ENCODE measurements around the gene GAGE12J. TPM values are rescaled to one million over a fixed set of nuclear protein-coding genes. Genes with fewer than 3 reads are reported as not detected.
A peak's percentile ranks its signal among the peaks of the same experiment; 100 is the strongest.
"Not testable (repeated sequence)": the region's sequence is repeated elsewhere in the genome, so short reads cannot be mapped to it uniquely, and the experiment has no call there.

Gene GAGE12J, protein sequence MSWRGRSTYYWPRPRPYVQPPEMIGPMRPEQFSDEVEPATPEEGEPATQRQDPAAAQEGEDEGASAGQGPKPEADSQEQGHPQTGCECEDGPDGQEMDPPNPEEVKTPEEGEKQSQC
- total RNA-seq, result not detected in 2 replicates

DNA sequence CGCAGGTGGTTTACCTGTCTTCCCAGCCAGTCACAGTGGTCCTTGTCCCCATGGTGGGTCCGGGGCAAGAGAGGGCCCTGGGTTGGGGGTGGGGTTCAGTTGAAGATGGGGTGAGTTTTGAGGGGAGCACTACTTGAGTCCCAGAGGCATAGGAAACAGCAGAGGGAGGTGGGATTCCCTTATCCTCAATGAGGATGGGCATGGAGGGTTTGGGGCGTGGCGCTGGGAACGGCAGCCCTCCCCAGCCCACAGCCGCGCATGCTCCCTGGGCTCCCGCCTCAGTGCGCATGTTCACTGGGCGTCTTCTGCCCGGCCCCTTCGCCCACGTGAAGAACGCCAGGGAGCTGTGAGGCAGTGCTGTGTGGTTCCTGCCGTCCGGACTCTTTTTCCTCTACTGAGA, at the start of gene GAGE12J:
Gene GAGE12J (plus strand): TSS at position 301 of the 400 bp plus-strand sequence. CDS start 1,157 bp downstream, outside the sequence.
- not testable (repeated sequence) for DNase-seq (ENCODE audit: low read depth in 2 of 2)

DNA sequence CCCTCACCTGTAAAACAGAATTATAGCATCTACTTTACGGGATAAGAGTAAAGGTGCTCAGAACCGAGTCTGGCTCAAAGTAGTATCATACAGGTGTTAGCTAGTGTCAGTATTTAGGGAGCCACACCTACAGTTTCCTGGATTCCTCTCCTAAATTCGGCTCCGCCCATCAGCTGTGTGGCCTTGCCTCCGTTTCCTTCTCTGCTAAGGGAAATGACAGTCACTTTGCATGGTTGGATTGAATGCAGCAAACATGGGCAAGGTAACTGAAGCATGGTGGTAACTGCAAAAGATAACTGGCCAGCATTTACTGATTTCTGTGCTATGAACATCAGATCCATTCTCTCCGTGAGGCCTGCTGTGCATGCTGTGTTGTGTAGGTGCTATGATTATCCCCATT, 49.4 kb upstream of the GAGE12J start:
- DNase-seq (ENCODE audit: low read depth in 2 of 2), result no peak

DNA sequence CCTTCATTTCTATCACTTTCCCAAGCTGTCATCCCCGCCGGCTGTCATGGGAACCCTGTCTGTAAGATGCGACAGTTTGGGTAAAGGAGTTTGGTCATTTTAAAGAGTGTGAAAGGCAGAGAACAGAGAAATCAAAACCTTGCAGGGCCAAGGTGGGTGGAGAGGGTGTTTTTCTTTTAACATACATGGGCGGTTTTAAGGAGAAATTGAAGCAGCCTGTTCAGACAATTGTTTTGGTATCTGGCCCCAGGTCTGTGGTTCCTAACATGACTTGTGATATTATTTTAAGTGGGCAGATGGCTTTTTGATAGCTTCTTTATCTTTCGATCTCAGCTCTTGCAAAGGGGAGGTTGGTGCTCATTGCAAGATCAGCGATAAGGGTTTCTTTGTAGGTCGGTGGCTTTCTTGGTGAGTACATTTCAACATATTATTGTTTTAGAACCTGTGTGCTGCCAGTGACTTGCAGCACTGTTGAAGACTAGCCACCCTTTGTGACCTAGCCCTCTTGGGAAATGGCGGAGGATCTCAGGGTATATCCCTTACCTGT, 48.6 kb upstream of the GAGE12J start:
- DNase-seq (ENCODE audit: low read depth in 2 of 2), result no peak

DNA sequence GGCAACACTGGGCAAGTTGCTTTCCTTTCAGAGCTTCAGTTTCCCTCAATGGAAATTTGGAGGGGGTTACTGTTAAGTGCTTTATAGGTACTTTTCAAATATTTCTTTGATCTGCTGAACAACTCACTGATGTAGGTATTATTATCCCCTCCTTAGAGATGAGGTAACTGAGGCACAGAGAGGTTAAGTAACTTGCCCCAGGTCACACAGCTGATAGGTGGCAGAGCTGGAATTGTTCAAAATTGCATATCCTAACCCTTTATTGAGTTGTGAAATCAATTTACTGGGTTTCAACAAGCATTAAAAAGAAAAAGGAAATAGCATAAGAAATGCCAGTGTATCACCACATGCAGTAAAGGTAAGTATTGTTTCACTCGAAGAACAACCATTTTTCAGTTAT, 45.6 kb upstream of the GAGE12J start:
- DNase-seq (ENCODE audit: low read depth in 2 of 2), result no peak

DNA sequence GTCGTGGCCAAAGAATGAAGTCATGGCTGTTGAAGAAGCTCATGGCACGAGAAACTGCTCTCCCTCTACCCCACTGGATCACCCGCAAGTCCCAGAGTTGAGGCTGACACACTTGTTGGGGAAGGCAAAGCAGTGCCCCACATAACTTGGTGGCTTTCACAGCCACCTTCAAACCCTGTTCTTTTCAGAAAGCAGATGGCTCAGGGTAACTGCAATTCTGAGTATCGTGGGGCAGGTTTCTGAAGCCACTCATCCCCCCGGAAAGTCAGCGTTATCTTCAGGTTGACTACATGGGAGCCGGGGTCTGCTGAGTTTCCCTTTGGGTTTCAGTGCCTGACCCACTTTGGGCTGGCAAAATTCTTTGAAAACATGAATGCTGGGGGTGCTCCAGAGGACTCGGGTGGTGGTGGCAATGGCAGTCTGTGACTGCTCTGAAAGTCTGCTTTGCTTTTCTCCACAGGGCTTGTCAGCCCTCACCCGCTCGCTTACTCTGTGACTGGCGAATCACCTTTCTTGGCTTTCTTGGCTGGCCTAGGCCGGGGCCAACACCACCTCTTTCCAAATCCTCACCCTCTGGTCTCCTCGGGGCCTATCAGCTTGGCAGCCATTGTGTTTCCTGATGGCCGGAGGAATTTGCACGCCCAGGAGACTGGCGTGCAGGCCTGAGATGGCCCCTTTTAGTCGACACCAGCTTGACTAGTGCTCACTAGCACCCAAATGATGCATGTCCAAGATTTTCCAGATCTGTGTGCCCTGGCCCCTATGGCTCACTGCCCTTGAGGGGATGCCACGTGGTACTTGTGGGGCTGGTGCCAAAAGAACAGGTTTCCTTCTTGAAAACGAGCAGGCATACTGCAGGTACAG, 44.9 kb upstream of the GAGE12J start:
- DNase-seq (ENCODE audit: low read depth in 2 of 2), result no peak

DNA sequence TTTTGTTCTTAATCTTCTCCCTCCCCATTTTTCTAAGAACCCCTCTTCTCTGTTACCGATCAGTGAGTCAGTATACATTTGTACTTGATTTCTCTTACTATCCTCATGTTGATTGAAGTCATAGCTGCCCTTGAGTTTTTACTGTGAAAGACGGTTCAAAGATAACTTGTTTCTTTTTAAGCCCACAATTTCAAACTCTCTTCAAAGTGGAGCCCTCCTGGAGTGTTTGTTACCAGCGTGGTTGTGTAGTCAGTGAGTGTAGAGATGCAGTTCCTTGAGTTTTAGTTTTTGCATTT, 44.4 kb upstream of the GAGE12J start:
- DNase-seq (ENCODE audit: low read depth in 2 of 2), result no peak

DNA sequence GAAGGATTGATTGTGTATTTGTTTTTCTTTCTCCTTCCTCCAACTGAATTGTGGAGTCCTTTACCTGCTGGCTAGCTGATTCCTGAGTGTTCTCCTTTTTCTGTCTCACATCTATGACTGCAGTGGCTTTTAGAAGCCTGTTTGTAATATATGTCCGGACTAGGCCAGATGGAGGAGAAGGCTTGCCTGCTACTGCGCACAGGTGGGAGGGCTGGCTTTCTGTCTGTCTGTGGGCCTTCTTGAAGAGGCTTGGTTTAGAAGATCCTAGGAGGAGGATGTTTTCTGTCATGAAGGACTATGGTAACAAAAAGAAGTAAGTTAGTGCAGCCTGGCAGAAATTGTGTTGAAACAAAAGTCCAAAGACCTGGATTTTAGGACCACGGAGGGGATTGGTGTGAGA, 43.8 kb upstream of the GAGE12J start:
- no peak for DNase-seq (ENCODE audit: low read depth in 2 of 2)

DNA sequence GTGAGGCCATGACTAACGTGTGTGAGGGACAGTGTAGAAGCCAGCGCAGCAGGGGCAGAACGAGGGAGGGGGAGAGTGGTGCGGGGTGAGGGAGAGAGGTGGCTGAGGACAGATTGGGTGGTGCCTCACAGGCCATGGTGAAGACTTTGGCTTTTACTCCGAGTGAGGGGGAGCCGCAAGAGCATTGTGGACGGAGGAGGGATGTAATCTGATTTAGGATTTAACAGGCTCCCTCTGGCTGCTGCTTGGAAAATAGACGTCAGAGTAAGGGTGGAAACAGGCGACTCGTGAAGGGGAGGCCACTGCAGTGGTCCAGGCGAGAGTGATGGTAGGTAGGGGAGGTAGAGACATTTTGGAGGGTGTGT, 39.2 kb upstream of the GAGE12J start:
- DNase-seq (ENCODE audit: low read depth in 2 of 2), result peak in 1 of 2 donors; percentile 15

DNA sequence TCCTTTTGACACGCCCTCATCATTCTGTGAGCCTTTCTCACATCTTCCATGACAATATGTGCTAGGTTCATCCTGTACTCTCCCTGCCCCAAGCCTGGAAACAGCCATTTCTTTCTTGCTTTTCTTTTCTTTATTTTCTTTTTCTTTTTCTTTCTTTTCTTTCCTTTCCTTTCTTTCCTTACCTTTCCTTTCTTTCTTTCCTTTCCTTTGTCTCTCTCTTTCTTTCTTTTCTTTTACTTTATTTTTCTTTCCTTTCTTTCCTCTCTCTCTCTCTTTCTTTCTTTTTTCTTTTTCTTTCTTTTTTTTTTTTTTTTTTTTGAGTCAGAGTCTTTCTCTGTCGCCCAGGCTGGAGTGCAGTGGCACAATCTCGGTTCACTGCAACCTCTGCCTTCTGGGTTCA, 37.6 kb upstream of the GAGE12J start:
- DNase-seq (ENCODE audit: low read depth in 2 of 2), result no peak

DNA sequence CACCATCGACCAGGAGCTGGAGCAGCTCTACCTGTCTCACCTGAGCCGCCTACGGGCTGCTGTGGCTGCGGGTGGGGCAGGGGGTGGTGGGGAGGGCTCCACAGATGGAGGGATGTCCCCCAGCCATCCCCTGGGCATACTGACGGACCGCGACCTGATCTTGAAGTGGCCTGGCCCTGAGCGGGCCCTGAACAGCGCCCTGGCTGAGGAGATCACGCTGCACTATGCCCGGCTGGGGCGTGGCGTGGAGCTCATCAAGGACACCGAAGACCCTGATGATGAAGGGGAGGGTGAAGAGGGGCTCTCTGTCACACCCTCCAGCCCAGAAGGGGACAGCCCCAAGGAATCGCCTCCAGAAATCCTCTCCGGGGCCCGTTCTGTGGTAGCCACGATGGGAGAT, 35.7 kb upstream of the GAGE12J start:
- no peak for DNase-seq (ENCODE audit: low read depth in 2 of 2)

DNA sequence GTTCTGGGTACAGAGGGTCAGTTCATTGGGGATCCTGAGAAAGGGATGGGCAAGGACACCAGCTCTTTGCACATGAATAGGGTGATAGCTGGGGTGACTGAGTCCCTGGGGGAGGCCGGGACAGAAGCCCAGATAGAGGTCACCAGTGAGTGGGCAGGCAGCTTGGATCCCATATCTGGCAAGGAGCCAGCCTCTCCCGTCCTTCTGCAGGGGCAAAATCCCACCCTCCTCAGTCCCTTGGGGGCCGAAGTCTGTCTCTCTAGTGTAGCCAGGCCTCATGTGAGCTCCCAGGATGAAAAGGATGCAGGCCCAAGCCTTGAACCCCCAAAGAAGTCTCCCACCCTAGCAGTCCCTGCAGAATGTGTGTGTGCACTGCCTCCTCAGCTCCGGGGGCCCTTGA, 35.3 kb upstream of the GAGE12J start:
- no peak for DNase-seq (ENCODE audit: low read depth in 2 of 2)

DNA sequence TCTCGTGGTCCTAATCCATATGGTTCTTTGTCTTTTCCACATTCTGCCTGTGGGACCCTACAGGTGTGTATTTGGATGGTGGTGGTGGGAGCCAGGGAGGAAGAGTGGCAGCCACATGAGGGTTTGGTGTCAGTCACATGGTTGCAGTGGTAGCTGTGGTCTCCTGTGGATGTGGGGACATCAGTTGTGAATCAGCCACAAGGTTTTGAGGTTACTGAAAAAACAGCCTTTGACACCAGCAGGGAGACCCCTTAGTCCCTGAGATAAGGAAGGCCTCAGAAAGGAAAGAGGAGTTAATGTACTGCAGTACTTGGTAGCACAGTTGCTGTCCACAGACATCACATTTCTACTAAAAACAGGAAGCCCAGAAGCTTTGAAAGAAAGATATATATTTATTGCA, 34.2 kb upstream of the GAGE12J start:
- DNase-seq (ENCODE audit: low read depth in 2 of 2), result no peak

DNA sequence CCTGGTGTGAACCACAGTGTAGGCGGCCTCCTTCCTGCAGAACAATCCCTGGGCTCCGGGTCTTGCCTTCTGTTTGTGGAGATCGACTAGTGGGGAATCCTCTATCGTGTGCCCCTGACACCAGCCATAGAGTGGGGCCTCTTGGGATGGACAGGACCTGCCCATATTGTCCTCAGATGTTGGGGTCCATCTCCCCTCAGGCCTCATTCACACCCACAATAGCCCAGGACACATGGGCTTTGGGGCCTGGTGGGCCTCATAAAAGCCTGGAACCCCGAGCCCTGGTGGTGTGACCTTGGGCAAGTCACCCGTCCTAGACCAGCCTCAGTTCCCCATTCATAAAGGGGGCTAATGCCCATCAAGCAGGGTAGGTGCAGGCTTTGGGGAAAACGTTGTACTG, 31.6 kb upstream of the GAGE12J start:
- DNase-seq (ENCODE audit: low read depth in 2 of 2), result no peak

DNA sequence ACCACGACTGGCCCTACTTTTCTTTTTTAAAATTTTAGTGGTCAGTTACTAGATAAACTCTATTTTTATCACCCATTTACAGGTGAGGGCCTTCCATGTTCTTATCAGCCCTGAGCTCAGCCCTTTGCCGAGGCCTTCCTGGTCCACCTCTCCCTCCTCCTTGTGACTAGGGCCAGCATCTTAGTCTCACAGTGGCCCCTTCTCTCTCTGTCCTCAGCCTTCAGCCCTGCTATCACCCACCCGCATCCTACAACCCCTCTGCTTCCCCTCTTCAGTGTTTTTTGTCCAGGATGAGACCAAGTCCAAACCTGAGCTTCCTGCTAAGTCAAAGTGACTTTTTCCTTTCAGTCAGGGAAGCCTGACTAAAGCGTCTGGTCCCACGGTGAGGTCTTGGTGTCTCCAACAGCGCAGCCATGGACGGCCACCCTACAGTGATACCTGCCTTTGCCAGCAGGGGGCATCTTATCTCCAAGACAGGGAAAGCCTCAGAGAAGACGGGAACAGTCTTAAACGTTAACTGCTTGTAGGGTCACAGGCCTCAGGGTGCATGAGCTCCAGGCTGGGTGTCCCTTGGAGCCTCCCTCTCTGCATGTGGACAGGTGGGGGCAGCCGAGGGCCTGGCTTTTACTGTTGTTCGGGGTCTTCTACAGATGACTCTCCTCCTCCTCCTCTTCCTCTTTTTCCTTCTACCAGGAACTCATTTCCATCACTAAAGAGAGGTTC, 30.1 kb upstream of the GAGE12J start:
- peak; percentile 50 to 55 for DNase-seq (ENCODE audit: low read depth in 2 of 2)

DNA sequence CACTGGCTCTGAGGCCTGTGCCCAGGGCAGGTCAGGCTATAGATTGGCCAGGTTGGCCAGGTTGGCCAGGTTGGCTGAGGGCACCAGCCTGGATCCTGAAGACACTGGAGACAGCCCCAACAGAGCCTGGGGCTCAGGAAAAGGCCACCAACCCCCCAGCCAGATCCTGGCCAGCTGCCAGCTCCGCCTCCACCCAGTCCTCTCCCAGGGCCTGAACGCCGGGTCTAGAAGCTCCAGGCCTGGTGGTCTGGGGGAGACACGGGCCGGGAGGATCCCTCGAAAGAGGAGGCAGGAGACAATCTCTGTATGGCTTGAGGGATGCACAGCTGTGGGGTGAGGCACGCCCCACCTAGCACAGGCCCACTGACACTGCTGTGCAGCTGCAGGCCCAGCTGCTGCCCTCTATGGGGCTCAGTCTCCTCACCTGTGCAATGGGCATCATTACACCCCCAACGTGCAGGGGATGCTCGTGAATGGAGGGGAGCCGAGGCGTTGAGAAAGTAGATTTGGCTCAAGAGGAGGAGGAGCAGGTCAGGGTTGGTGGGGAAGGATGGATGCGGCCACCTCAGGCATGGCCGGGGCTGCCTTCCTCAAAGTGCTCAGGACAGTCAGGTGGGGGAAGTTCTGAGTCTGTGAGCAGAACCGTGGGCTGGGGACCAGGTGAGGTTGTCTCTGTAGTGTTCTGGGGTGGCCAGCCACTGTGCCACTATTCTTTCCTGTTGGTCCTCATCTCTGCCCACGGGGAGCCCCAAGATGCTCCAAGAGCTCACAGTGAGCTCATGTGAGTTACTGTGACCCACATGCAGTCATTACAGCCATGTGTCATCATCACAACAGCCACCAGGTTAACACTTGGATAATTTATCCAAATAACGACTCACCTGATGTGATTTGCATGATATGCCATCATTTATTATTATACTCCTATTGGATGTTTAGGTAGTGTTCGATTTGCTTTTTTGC, 29.2 kb upstream of the GAGE12J start:
- DNase-seq (ENCODE audit: low read depth in 2 of 2), result no peak

DNA sequence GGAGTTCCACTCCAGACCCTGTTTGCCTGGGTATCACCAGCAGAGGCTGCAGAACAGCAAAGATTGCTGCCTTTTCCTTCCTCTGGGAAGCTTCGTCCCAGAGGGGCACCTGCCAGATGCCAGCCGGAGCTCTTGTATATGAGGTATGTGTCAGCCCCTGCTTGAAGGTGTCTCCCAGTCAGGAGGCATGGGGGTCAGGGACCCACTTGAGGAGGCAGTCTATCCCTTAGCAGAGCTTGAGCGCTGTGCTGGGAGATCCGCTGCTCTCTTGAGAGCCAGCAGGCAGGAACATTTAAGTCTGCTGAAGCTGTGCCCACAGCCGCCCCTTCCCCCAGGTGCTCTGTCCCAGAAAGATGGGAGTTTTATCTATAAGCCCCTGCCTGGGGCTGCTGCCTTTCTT, 22.5 kb upstream of the GAGE12J start:
- not testable (repeated sequence) for DNase-seq (ENCODE audit: low read depth in 2 of 2)

DNA sequence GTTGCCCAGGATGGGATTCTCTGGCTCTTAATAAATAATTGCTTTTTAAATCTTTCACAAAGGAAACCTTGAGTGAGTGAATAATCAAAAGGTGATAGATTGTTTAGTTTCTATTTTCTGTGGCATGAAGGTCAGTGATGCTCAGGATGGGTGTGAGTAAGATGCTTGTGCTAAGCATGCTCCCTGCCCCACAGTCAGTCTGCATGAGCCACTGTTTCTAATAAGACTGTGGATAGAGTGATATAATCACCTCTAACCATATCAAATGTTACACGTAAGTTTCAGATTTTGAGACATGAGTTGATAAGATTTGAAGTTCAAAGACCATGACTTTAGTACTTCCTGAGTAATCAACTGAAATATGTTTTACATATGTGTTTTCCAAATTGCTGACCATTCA, 21.1 kb upstream of the GAGE12J start:
- DNase-seq (ENCODE audit: low read depth in 2 of 2), result no peak

DNA sequence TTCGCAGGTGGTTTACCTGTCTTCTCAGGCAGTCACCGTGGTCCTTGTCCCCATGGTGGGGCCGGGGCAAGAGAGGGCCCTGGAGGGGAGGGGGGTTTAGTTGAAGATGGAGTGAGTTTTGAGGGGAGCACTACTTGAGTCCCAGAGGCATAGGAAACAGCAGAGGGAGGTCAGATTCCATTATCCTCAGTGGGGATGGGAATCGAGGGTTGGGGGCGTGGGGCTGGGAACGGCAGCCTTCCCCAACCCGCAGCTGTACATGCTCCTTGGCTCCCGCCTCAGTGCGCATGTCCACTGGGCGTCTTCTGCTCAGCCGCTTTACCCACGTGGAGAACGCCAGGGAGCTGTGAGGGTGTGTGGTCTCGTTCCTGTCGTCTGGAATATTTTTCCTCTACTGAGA, 18.5 kb upstream of the GAGE12J start, which contains the start of gene GAGE10:
Gene GAGE10 (plus strand): TSS at position 301 of the 400 bp plus-strand sequence. CDS start 1,214 bp downstream, outside the sequence.
- no peak for DNase-seq (ENCODE audit: low read depth in 2 of 2)

DNA sequence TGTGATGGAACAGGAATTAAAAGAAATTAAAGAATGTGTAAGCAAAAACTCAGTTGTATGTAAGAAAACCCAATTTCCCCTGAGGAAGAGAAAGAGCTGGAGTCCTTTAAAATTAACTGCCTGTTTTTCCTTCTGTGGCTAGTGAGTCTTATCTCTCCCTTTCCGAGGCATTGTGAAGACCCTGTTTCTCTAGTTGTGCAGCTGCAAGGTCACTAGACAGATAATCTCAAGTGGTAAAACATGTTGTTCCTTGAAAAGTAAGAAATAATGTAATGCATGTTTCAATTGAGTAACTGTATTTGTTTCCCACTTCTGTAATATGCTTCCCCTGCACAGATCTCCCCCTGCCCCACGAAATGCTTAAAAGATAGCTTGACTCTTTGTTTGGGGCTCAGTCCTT, 14.1 kb upstream of the GAGE12J start:
- DNase-seq (ENCODE audit: low read depth in 2 of 2), result not testable (repeated sequence)

DNA sequence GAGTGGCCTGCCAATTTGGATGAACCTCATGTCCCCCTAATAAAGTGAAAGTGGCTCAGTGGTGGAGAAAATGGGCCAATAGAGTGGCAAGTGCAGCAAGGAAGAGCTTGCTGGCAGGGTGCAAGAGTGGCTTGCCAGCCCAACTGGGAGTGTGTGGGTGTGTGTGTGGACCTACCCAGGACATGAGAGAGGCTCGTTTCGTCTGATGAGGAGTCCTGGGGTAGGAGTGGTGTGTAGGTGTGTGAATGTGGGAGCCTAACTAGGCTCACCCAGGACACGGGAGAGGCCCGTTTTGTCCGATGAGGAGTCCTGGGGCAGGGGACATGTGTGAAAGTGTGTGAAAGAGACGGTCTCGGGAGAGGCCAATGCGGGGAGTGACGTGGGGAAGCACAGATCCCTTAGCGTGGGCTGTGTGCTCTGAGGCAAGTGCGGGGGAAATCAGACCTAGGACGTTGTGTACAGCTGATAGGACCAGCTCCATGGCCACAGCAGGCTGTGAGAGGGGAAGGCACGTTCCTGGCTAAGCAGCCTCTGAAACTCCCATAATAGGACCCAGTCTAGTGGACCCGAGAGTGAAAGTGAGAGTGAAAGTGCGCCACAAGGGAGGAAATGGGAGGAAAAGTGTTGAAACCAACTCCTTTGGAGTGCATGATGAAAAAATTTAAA, 13.1 kb upstream of the GAGE12J start:
- peak; percentile 23 to 45 for DNase-seq (ENCODE audit: low read depth in 2 of 2)

Measured in lung microvascular endothelial cell (primary cell).